Hematopoietic multipotent progenitor cell treated with erythropoietin and hydrocortisone succinate and interleukin-3 and kit ligand, for 17 days (in vitro differentiated cells): Measurements from ENCODE around the gene SEMA4C.
"Not testable (repeated sequence)": the region's sequence is repeated elsewhere in the genome, so short reads cannot be mapped to it uniquely, and the experiment has no call there.

Source experiments
- DNase-seq: peaks from one replicate; pipeline ENCODE4 v3.0.0-alpha.2; 2015; ENCODE audit warnings: low spot score

The SEMA4C gene

GRCh38 chr2:96866586-96866985 is 3.3 kb downstream of the SEMA4C start:
- DNase-seq = no peak

GRCh38 chr2:96866149-96866548 is 3.7 kb downstream of the SEMA4C start:
- DNase-seq = no peak

- DNase-seq = no peak
Observed at GRCh38 chr2:96865654-96866053, 4.2 kb downstream of the SEMA4C start.

DNA sequence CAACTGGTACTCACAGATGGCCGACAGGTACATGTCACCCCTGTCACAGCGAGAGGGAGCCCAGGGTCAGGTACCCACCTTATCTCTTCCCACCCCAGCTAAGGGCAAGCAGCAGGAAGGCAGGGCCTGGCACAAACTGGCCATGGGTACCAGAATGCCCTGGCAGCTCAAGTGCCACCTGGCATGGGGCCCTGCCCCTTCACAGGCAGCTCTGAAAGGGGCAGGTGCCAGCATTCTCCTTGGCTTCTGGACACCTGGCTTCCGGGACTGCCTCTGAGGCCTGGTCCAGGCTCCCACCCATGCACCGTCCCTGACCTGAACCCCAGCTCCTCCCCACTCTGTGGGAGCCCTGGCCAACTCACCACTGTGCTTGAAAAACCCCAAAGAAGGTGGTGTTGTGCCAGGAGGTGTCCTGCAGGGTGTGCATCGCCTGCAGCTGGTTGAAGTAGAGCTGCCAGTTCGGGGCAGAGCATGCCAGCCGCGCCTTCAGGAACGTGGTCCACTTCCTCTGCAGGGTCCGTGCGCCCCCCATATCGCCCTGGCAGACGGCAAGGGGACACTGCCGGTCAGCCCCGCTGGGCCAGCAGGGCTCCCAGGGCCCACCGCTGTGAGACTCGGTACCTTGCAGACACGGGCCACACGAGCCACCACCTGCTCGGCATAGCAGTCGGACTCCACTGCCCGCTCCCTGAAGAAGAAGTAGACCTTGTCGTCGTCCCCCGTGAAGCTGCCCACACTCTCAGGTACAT is 5.4 kb downstream of the SEMA4C start:
- no peak for DNase-seq

GRCh38 chr2:96863575-96864342 is 6.1 kb downstream of the SEMA4C start:
- no peak for DNase-seq

DNA sequence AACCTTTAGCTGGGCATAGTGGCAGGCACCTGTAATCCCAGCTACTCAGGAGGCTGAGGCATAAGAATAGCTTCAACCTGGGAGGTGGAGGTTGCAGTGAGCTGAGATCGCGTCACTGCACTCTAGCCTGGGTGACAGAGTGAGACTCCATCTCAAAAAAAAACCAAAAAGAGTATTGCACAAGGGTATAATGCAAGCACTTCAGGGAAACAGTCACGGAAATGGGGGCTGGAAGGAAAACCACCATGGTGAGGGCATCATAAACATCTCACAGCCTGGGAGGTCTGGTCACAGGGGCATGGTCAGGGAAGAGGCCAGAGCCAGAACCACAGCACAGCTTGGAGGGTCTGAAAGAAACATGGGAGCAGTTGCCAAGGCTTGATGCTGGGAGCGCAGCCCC is 6.8 kb downstream of the SEMA4C start:
- DNase-seq = not testable (repeated sequence)

- no peak for DNase-seq
Observed at GRCh38 chr2:96861074-96861473, 8.8 kb downstream of the SEMA4C start.

DNA sequence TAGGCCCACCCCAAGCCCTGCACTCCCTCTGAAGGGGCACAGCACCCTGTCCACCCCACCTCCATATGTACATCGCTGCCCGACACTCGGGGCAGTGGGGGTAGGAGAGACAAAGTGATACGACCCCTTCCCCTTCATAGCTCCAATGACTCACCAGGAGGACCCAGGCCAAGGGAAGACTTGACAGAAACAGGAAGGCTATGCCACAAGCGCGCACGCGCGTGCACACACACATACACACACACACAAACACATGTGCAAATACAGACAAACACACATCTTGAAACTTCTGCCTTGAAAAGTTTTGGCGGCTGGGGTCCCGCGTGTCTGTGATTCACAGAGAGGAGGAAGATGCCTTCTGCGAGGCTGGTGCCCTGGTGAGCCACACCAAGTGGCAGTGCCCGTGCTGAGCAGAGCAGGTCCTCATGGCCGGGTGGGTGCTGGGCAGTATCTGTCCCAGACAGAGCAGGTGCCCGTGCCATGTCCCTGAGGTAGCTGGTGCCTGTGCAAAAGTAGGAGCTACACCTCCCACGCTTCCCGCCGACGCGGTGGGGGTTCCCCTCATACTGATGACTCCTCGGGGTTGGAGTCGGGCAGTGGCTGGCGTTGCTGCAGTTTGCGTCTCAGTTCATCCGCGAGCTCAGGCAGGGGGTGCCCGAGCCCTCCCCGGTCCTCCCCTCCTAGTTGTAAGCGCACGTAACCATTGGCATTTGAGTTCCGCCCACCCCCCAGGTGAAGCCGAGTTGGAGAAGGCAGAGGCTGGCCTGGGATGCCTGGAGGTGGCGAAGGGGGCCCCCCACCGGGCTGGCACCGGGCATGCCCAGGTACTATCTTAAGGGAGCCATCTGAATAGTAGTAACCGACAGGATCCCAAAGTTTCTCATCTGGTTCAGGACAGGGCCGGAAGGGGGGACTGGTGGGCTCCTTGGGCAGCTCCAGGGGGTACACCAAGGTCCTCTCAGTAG is 9.5 kb downstream of the SEMA4C start:
- DNase-seq = no peak

GRCh38 chr2:96859681-96860064 is 10.2 kb downstream of the SEMA4C start:
- no peak for DNase-seq

GRCh38 chr2:96859099-96859649 is 10.7 kb downstream of the SEMA4C start:
- DNase-seq = no peak

DNA sequence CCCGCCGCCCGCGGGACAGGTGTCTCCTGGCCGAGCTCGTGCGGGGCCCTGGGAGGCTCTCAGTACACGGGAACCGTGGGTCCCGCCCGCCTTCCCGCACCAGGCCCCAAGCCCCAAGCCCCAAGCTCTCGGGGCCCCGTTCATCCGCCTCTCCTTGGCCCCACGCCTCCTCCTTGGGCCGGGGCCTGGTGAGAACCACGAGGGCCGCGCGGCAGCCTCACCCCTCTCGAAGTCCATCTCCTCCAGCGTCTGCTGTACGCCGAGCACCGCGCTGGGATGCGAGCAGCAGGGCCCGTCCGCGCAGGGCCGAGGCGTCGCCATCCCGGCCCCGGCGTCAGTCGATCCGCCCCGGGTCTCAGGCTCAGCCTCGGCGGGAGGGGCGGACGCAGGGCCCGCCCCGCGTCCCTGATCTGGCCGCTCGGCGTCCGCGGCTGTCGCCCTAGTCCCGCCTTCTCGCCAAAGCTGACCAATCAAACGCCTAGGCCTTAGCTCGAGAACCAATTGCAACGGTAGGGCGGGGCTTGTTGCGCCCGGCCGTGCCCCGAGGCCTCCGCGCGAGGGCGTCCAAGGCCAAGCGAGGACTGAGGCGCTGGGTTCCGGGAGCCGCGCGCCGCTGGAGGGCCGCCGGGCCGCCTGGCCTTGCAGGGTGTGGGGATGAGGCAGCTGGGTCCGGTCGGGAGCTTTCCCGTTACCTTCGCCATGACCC is 12.1 kb downstream of the SEMA4C start, which contains the start of gene ANKRD39:
Gene ANKRD39, minus strand, starts transcription at position 350 of the 706 bp plus-strand sequence. Its CDS starts 29 bp downstream, at position 321.
- peak; percentile 99 for DNase-seq

- DNase-seq = peak; percentile 24
Observed at GRCh38 chr2:96856776-96857666, 12.9 kb downstream of the SEMA4C start.

- no peak for DNase-seq
Observed at GRCh38 chr2:96853321-96853720, 16.6 kb downstream of the SEMA4C start.

DNA sequence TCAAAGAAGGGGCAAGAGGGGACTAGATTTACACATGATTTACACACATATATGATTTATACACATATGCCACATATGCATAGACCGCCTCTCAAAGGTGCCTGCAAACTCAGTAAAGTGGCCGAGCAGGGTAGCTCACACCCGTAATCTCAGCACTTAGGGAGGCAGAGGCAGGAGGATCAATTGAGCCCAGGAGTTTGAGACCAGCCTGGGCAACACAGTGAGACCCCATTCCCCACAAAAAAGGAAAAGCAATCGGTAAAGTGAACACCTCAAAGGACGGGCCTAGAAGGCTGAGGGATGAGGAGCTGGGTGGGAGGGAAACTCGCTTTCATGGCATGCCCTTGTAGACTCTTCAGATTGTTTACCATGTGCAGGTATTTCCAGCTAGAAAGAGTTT is 17.2 kb downstream of the SEMA4C start:
- no peak for DNase-seq

DNA sequence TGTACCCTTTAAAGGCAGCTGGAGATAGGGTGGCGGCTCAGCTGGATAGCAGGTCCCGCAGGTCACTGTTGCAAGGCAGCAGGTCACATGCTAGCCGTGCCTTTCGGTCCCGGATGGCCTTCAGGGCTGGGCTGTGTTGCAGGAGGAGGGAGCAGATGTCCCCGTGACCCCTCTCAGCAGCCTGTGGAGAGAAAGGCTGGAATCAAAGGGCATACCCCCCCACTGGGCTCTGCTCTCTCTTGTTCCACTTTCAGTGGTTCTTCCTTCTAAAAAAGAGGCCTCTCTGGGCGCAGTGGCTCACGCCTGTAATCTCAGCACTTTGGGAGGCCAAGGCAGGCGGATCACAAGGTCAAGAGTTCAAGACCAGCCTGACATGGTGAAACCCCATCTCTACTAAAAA is 21.6 kb downstream of the SEMA4C start:
- no peak for DNase-seq

- no peak for DNase-seq
Observed at GRCh38 chr2:96847586-96847985, 22.3 kb downstream of the SEMA4C start.

DNA sequence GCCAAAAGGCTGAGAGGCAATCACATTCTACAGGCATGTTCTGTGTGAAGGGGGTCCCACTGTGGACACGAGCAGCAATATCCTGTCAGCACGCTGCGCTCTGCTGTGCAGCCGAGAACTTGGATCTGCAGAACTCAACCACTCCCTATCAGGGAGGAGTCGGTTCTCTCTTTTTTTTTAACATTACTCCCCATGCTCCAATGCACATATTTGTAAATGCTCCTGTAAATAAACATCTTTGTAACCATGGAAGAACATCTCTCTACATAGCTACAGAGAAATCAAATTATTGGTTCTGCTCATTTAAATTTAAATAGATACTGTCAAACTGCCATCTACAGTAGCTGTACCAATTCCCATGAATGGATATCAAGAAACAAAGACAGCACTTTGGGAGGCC is 23.1 kb downstream of the SEMA4C start:
- DNase-seq = no peak

DNA sequence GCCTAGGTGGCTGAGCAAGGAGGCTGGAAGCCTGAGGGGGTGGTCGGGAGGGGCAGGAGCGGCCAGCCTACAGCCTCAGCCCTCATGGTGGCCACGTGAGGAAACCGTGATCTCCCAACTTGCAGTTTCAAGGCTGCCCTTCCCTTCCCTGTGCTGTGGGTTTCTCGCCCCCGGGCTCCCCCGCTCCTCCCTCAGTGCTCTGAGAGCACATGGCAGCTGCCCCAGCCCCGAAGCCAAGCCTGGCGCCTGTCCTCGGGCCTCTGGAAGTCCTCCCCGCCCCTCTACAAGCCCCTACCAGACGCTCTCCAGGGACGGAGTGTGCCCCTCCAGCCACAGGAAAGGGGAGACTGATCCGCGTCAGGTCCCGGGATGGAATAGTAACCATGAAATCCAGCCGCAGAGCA is 25.5 kb downstream of the SEMA4C start:
- DNase-seq = no peak

GRCh38 chr2:96843538-96844268 is 26.2 kb downstream of the SEMA4C start, which contains the start of gene ANKRD23:
Gene ANKRD23, minus strand, starts transcription at chr2:96844021. Its CDS starts 29 bp downstream, at chr2:96843992.
- no peak for DNase-seq
